ENCODE results near the gene IL1RL2.

IL1RL2 gene

GRCh38 chr2:102233132-102233884 is 46.5 kb downstream of the IL1RL2 start:
- H3K27ac Mint-ChIP-seq, result no peak overlapping the region
- no peaks in the 10 kb centered on the region for H3K36me3 Mint-ChIP-seq
- ATAC-seq (ENCODE audit: low read depth) (no peak), DNase-seq (ENCODE audit: low spot score in 2 of 2) (no peak)
- H3K4me1 Mint-ChIP-seq, result peaks cover 2% of the 10 kb centered on the region
- no peak overlapping the region for H3K4me3 Mint-ChIP-seq
- peaks cover 15% of the 10 kb centered on the region for H3K27me3 Mint-ChIP-seq
- no peaks in the 10 kb centered on the region for H3K9me3 Mint-ChIP-seq

- H3K9me3 Mint-ChIP-seq, result no peaks in the 10 kb centered on the region
- ATAC-seq (ENCODE audit: low read depth), result no peak
- H3K4me3 Mint-ChIP-seq, result no peak overlapping the region
- peaks cover 13% of the 10 kb centered on the region for H3K4me1 Mint-ChIP-seq
- peaks cover 20% of the 10 kb centered on the region for H3K27me3 Mint-ChIP-seq
- H3K27ac Mint-ChIP-seq, result no peak overlapping the region
- DNase-seq (ENCODE audit: low spot score in 2 of 2), result no peak
- H3K36me3 Mint-ChIP-seq, result no peaks in the 10 kb centered on the region
Observed at GRCh38 chr2:102235042-102235473, 48.2 kb downstream of the IL1RL2 start.

GRCh38 chr2:102235491-102235890 is 48.7 kb downstream of the IL1RL2 start:
- no peak for ATAC-seq (ENCODE audit: low read depth)
- peaks cover 14% of the 10 kb centered on the region for H3K4me1 Mint-ChIP-seq
- H3K36me3 Mint-ChIP-seq, result no peaks in the 10 kb centered on the region
- no peak overlapping the region for H3K27ac Mint-ChIP-seq
- no peaks in the 10 kb centered on the region for H3K9me3 Mint-ChIP-seq
- peaks cover 20% of the 10 kb centered on the region for H3K27me3 Mint-ChIP-seq
- H3K4me3 Mint-ChIP-seq, result no peak overlapping the region
- DNase-seq (ENCODE audit: low spot score in 2 of 2), result no peak

- Mint-ChIP-seq H3K9me3 (no peaks in the 10 kb centered on the region), H3K27ac (no peak overlapping the region), H3K4me3 (no peak overlapping the region), H3K27me3 (peaks cover 19% of the 10 kb centered on the region), H3K36me3 (no peaks in the 10 kb centered on the region), H3K4me1 (peaks cover 20% of the 10 kb centered on the region)
- no peak for ATAC-seq (ENCODE audit: low read depth)
- DNase-seq (ENCODE audit: low spot score in 2 of 2), result no peak
Observed at GRCh38 chr2:102236132-102236531, 49.3 kb downstream of the IL1RL2 start.

- no peak for DNase-seq (ENCODE audit: low spot score in 2 of 2)
- H3K27ac Mint-ChIP-seq, result no peak overlapping the region
- ATAC-seq (ENCODE audit: low read depth), result no peak
- H3K4me1 Mint-ChIP-seq, result peaks cover 20% of the 10 kb centered on the region
- H3K36me3 Mint-ChIP-seq, result no peaks in the 10 kb centered on the region
- H3K9me3 Mint-ChIP-seq, result no peaks in the 10 kb centered on the region
- H3K4me3 Mint-ChIP-seq, result no peak overlapping the region
- H3K27me3 Mint-ChIP-seq, result peaks cover 18% of the 10 kb centered on the region
Observed at GRCh38 chr2:102237176-102237575, 50.4 kb downstream of the IL1RL2 start.

GRCh38 chr2:102238039-102238756 is 51.4 kb downstream of the IL1RL2 start:
- ATAC-seq (ENCODE audit: low read depth) (peak; percentile 19), DNase-seq (ENCODE audit: low spot score in 2 of 2) (no peak)
- no peaks in the 10 kb centered on the region for H3K36me3 Mint-ChIP-seq
- H3K27ac Mint-ChIP-seq, result peak overlapping the region; percentile 51
- peaks cover 18% of the 10 kb centered on the region for H3K27me3 Mint-ChIP-seq
- no peaks in the 10 kb centered on the region for H3K9me3 Mint-ChIP-seq
- no peak overlapping the region for H3K4me3 Mint-ChIP-seq
- peaks cover 20% of the 10 kb centered on the region for H3K4me1 Mint-ChIP-seq

GRCh38 chr2:102238778-102239177 is 52.0 kb downstream of the IL1RL2 start:
- ATAC-seq (ENCODE audit: low read depth) (no peak), DNase-seq (ENCODE audit: low spot score in 2 of 2) (no peak)
- no peak overlapping the region for H3K4me3 Mint-ChIP-seq
- H3K27ac Mint-ChIP-seq, result peak overlapping the region; percentile 51
- peaks cover 20% of the 10 kb centered on the region for H3K4me1 Mint-ChIP-seq
- H3K27me3 Mint-ChIP-seq, result peaks cover 18% of the 10 kb centered on the region
- no peaks in the 10 kb centered on the region for H3K9me3 Mint-ChIP-seq
- H3K36me3 Mint-ChIP-seq, result no peaks in the 10 kb centered on the region

- no peaks in the 10 kb centered on the region for H3K9me3 Mint-ChIP-seq
- H3K27ac Mint-ChIP-seq, result no peak overlapping the region
- no peaks in the 10 kb centered on the region for H3K36me3 Mint-ChIP-seq
- peaks cover 16% of the 10 kb centered on the region for H3K27me3 Mint-ChIP-seq
- DNase-seq (ENCODE audit: low spot score in 2 of 2), result no peak
- H3K4me1 Mint-ChIP-seq, result peaks cover 20% of the 10 kb centered on the region
- H3K4me3 Mint-ChIP-seq, result no peak overlapping the region
- no peak for ATAC-seq (ENCODE audit: low read depth)
Observed at GRCh38 chr2:102239344-102239743, 52.5 kb downstream of the IL1RL2 start.

GRCh38 chr2:102240640-102241370 is 54.0 kb downstream of the IL1RL2 start:
- H3K4me3 Mint-ChIP-seq, result no peak overlapping the region
- ATAC-seq (ENCODE audit: low read depth), result peak; percentile 96
- no peak overlapping the region for H3K27ac Mint-ChIP-seq
- H3K27me3 Mint-ChIP-seq, result peaks cover 10% of the 10 kb centered on the region
- H3K9me3 Mint-ChIP-seq, result no peaks in the 10 kb centered on the region
- H3K4me1 Mint-ChIP-seq, result peaks cover 20% of the 10 kb centered on the region
- DNase-seq (ENCODE audit: low spot score in 2 of 2), result peak; percentile 85
- H3K36me3 Mint-ChIP-seq, result no peaks in the 10 kb centered on the region

GRCh38 chr2:102241616-102242305 is 54.9 kb downstream of the IL1RL2 start:
- H3K36me3 Mint-ChIP-seq, result no peaks in the 10 kb centered on the region
- H3K27me3 Mint-ChIP-seq, result peaks cover 8% of the 10 kb centered on the region
- ATAC-seq (ENCODE audit: low read depth) (no peak), DNase-seq (ENCODE audit: low spot score in 2 of 2) (no peak)
- H3K4me3 Mint-ChIP-seq, result no peak overlapping the region
- no peaks in the 10 kb centered on the region for H3K9me3 Mint-ChIP-seq
- no peak overlapping the region for H3K27ac Mint-ChIP-seq
- peaks cover 20% of the 10 kb centered on the region for H3K4me1 Mint-ChIP-seq

GRCh38 chr2:102245266-102246151 is 58.7 kb downstream of the IL1RL2 start:
- Mint-ChIP-seq H3K27me3 (peaks cover 2% of the 10 kb centered on the region), H3K27ac (no peak overlapping the region), H3K36me3 (no peaks in the 10 kb centered on the region), H3K4me3 (no peak overlapping the region), H3K9me3 (no peaks in the 10 kb centered on the region), H3K4me1 (peaks cover 6% of the 10 kb centered on the region)
- ATAC-seq (ENCODE audit: low read depth) (no peak), DNase-seq (ENCODE audit: low spot score in 2 of 2) (no peak)

GRCh38 chr2:102250278-102250821 is 63.5 kb downstream of the IL1RL2 start:
- ATAC-seq (ENCODE audit: low read depth) (no peak), DNase-seq (ENCODE audit: low spot score in 2 of 2) (no peak)
- Mint-ChIP-seq H3K36me3 (no peaks in the 10 kb centered on the region), H3K27ac (no peak overlapping the region), H3K4me1 (peaks cover 3% of the 10 kb centered on the region), H3K27me3 (peaks cover 14% of the 10 kb centered on the region), H3K9me3 (no peaks in the 10 kb centered on the region), H3K4me3 (no peak overlapping the region)

Data from memory B cell (primary cell).